Measurements from ENCODE around the gene CPHXL2. TPM values are rescaled to one million over a fixed set of nuclear protein-coding genes. Genes with fewer than 3 reads are reported as not detected.

CPHXL2 gene
- not detected for total RNA-seq

- DNase-seq = no peak
Measured at GRCh38 chr16:75676909-75677308, at the start of gene CPHXL2. Gene CPHXL2, minus strand, starts transcription at chr16:75677009. Its CDS starts 10 bp downstream, at chr16:75676999.

- DNase-seq = no peak
Measured at GRCh38 chr16:75726390-75726789, 49.6 kb upstream of the CPHXL2 start, which contains the start of gene CPHXL. Gene CPHXL, minus strand, starts transcription at chr16:75726490. Its CDS starts 48 bp downstream, at chr16:75726442.

- DNase-seq = no peak
Measured at GRCh38 chr16:75718452-75718851, 41.6 kb upstream of the CPHXL2 start.

GRCh38 chr16:75714661-75715060 lies 37.9 kb upstream of the CPHXL2 start:
- DNase-seq = no peak

- DNase-seq = no peak
Measured at GRCh38 chr16:75710344-75710743, 33.5 kb upstream of the CPHXL2 start.

- DNase-seq = no peak
Measured at GRCh38 chr16:75703306-75703705, 26.5 kb upstream of the CPHXL2 start.

GRCh38 chr16:75702242-75702641 lies 25.4 kb upstream of the CPHXL2 start:
- no peak for DNase-seq

- DNase-seq = no peak
Measured at GRCh38 chr16:75701361-75701760, 24.6 kb upstream of the CPHXL2 start, which contains the start of gene DUXB. Gene DUXB, minus strand, starts transcription at chr16:75701461. Its CDS starts 43 bp downstream, at chr16:75701418.

GRCh38 chr16:75697571-75697970 lies 20.8 kb upstream of the CPHXL2 start:
- no peak for DNase-seq

- no peak for DNase-seq
Measured at GRCh38 chr16:75695708-75696107, 18.9 kb upstream of the CPHXL2 start.

GRCh38 chr16:75687361-75687760 lies 10.6 kb upstream of the CPHXL2 start:
- no peak for DNase-seq

GRCh38 chr16:75682308-75682707 lies 5.5 kb upstream of the CPHXL2 start:
- no peak for DNase-seq

- DNase-seq = no peak
Measured at GRCh38 chr16:75679366-75679765, 2.6 kb upstream of the CPHXL2 start.

GRCh38 chr16:75667503-75667902 lies 9.3 kb downstream of the CPHXL2 start:
- DNase-seq = no peak

GRCh38 chr16:75660726-75661302 lies 16.0 kb downstream of the CPHXL2 start:
- DNase-seq = no peak

- no peak for DNase-seq
Measured at GRCh38 chr16:75660321-75660720, 16.5 kb downstream of the CPHXL2 start.

- no peak for DNase-seq
Measured at GRCh38 chr16:75658175-75658574, 18.6 kb downstream of the CPHXL2 start.

GRCh38 chr16:75653922-75654321 lies 22.9 kb downstream of the CPHXL2 start:
- no peak for DNase-seq

GRCh38 chr16:75648265-75649076 lies 28.3 kb downstream of the CPHXL2 start:
- DNase-seq = peak; percentile 72

GRCh38 chr16:75647492-75648264 lies 29.1 kb downstream of the CPHXL2 start, which contains the start of the genes KARS1 and TERF2IP:
Gene KARS1, minus strand, starts transcription at chr16:75647665. Its CDS starts 26 bp downstream, at chr16:75647639.
Gene TERF2IP, plus strand, starts transcription at chr16:75647773. Its CDS starts 110 bp downstream, at chr16:75647883.
- peak; percentile 93 for DNase-seq

GRCh38 chr16:75647112-75647491 lies 29.7 kb downstream of the CPHXL2 start:
- DNase-seq = no peak

GRCh38 chr16:75644240-75645012 lies 32.4 kb downstream of the CPHXL2 start:
- DNase-seq = no peak
